Measurements from ENCODE around the gene RIMBP2.

DNA sequence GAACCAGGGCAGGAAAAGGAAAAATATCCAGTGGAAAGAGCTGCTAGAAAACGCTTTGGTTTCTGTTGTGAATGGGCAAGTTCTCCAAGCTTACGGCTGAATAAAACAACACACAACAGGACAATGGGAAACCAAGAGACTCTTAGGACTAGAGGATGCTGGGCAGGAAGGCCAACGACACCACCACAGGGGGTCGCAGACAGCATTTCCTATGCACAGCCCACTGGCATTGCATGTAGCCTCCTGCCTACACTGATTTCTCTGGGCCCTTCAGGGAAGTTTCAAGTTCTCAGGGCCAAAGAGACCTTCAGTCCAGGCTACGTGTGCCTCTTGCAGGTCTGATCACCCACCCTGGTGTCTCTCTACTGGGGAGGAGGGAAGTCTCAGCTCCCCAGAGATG is 108.0 kb downstream of the RIMBP2 start:
- TF ChIP-seq, protein P1, sequence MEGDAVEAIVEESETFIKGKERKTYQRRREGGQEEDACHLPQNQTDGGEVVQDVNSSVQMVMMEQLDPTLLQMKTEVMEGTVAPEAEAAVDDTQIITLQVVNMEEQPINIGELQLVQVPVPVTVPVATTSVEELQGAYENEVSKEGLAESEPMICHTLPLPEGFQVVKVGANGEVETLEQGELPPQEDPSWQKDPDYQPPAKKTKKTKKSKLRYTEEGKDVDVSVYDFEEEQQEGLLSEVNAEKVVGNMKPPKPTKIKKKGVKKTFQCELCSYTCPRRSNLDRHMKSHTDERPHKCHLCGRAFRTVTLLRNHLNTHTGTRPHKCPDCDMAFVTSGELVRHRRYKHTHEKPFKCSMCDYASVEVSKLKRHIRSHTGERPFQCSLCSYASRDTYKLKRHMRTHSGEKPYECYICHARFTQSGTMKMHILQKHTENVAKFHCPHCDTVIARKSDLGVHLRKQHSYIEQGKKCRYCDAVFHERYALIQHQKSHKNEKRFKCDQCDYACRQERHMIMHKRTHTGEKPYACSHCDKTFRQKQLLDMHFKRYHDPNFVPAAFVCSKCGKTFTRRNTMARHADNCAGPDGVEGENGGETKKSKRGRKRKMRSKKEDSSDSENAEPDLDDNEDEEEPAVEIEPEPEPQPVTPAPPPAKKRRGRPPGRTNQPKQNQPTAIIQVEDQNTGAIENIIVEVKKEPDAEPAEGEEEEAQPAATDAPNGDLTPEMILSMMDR (IDR thresholded peaks at IDR 0.05) = no peak
- no peak for TF ChIP-seq MXI1 (IDR thresholded peaks at IDR 0.05; ENCODE audit: low read depth, low read length)
- no peak for TF ChIP-seq RXRA (IDR thresholded peaks at IDR 0.05; ENCODE audit: borderline replicate concordance, low read depth)
- no peak for TF ChIP-seq YY1 (IDR thresholded peaks at IDR 0.05; ENCODE audit: low read depth)
- TF ChIP-seq, protein P2, sequence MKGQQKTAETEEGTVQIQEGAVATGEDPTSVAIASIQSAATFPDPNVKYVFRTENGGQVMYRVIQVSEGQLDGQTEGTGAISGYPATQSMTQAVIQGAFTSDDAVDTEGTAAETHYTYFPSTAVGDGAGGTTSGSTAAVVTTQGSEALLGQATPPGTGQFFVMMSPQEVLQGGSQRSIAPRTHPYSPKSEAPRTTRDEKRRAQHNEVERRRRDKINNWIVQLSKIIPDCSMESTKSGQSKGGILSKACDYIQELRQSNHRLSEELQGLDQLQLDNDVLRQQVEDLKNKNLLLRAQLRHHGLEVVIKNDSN (IDR thresholded peaks at IDR 0.05; ENCODE audit: borderline replicate concordance, low read depth) = no peak
- TF ChIP-seq EP300 (IDR thresholded peaks at IDR 0.05; ENCODE audit: borderline replicate concordance in 1 of 2, low read depth in 1 of 2, low read length in 1 of 2) = no peak
- TF ChIP-seq RFX5 (IDR thresholded peaks at IDR 0.05; ENCODE audit: low read length) = no peak
- no peak for TF ChIP-seq RCOR1 (IDR thresholded peaks at IDR 0.05; ENCODE audit: low read length)

Data from SK-N-SH (cell line).